ENCODE measurements around the gene GGCX. TPM values are rescaled to one million over a fixed set of nuclear protein-coding genes. Genes with fewer than 3 reads are reported as not detected.

The GGCX gene
- total RNA-seq, 3 donors from 2014 or later (not counting 1 experiment from before 2014, with no cell fraction given), result 21.3 to 21.7 (median 21.4) TPM

- DNase-seq (no peak), ATAC-seq (no peak)
- Mint-ChIP-seq H3K27me3 (ENCODE audit: low read depth in 2 of 2) (no peaks in the 10 kb centered on the region), H3K4me3 (peak overlapping the region; percentile 99), H3K4me1 (peaks cover 31 to 39% of the 10 kb centered on the region in 2 donors), H3K9me3 (no peaks in the 10 kb centered on the region), H3K27ac (peak overlapping the region; percentile 96 to 98), H3K36me3 (no peaks in the 10 kb centered on the region)
- peaks cover 31% of the 10 kb centered on the region for H3K4me1 ChIP-seq (ENCODE audit: control insufficient read depth, insufficient read depth, low read length)
- H3K4me3 ChIP-seq (ENCODE audit: low read length), result no peak overlapping the region
- WGBS (ENCODE audit: insufficient coverage), result 92% methylated on average over 5 of the region's 5 CpGs
- no peak overlapping the region for H3K27ac ChIP-seq (ENCODE audit: low read length)
- TF ChIP-seq CTCF (IDR thresholded peaks at IDR 0.05), result no peak
- H3K9me3 ChIP-seq (ENCODE audit: control insufficient read depth, insufficient read depth, low read length), result no peaks in the 10 kb centered on the region
- H3K36me3 ChIP-seq (ENCODE audit: control insufficient read depth, insufficient read depth, low read length), result peaks cover 18% of the 10 kb centered on the region
- H3K27me3 ChIP-seq (ENCODE audit: control insufficient read depth, insufficient read depth, low read length), result no peaks in the 10 kb centered on the region
- intact Hi-C loops (cut with micrococcal nuclease), result no loop called here
Observed at GRCh38 chr2:85597241-85597640, 35.9 kb upstream of the GGCX start.

- intact Hi-C loops (cut with micrococcal nuclease), result no loop called here
- Mint-ChIP-seq H3K9me3 (no peaks in the 10 kb centered on the region), H3K27me3 (ENCODE audit: low read depth in 2 of 2) (no peaks in the 10 kb centered on the region), H3K27ac (peak overlapping the region; percentile 96 to 98), H3K4me3 (peak overlapping the region; percentile 99), H3K4me1 (peaks cover 31 to 35% of the 10 kb centered on the region in 2 donors), H3K36me3 (no peaks in the 10 kb centered on the region)
- Histone ChIP-seq H3K4me1 (ENCODE audit: control insufficient read depth, insufficient read depth, low read length) (peaks cover 25% of the 10 kb centered on the region), H3K27me3 (ENCODE audit: control insufficient read depth, insufficient read depth, low read length) (no peaks in the 10 kb centered on the region), H3K4me3 (ENCODE audit: low read length) (no peak overlapping the region), H3K27ac (ENCODE audit: low read length) (no peak overlapping the region), H3K9me3 (ENCODE audit: control insufficient read depth, insufficient read depth, low read length) (no peaks in the 10 kb centered on the region), H3K36me3 (ENCODE audit: control insufficient read depth, insufficient read depth, low read length) (peaks cover 18% of the 10 kb centered on the region)
- ATAC-seq (no peak), DNase-seq (no peak)
- WGBS (ENCODE audit: insufficient coverage), result 86% methylated on average over 1 of the region's 3 CpGs
- TF ChIP-seq CTCF (IDR thresholded peaks at IDR 0.05), result no peak
Observed at GRCh38 chr2:85596486-85597143, 35.3 kb upstream of the GGCX start.

- no peaks in the 10 kb centered on the region for H3K36me3 Mint-ChIP-seq
- peaks cover 31 to 33% of the 10 kb centered on the region in 2 donors for H3K4me1 Mint-ChIP-seq
- no peak for ATAC-seq
- Histone ChIP-seq H3K4me1 (ENCODE audit: control insufficient read depth, insufficient read depth, low read length) (peaks cover 25% of the 10 kb centered on the region), H3K27ac (ENCODE audit: low read length) (peak overlapping the region; percentile 82), H3K36me3 (ENCODE audit: control insufficient read depth, insufficient read depth, low read length) (peaks cover 18% of the 10 kb centered on the region), H3K4me3 (ENCODE audit: low read length) (peak overlapping the region; percentile 92), H3K27me3 (ENCODE audit: control insufficient read depth, insufficient read depth, low read length) (no peaks in the 10 kb centered on the region), H3K9me3 (ENCODE audit: control insufficient read depth, insufficient read depth, low read length) (no peaks in the 10 kb centered on the region)
- no peaks in the 10 kb centered on the region for H3K9me3 Mint-ChIP-seq
- no peaks in the 10 kb centered on the region for H3K27me3 Mint-ChIP-seq (ENCODE audit: low read depth in 2 of 2)
- DNase-seq, result no peak
- H3K4me3 Mint-ChIP-seq, result peak overlapping the region; percentile 99
- intact Hi-C loops (cut with micrococcal nuclease), result no loop called here
- WGBS (ENCODE audit: insufficient coverage), result 4% methylated on average over 10 of the region's 10 CpGs
- peak overlapping the region; percentile 96 to 98 for H3K27ac Mint-ChIP-seq
- no peak for TF ChIP-seq CTCF (IDR thresholded peaks at IDR 0.05)
Observed at GRCh38 chr2:85596026-85596333, 34.7 kb upstream of the GGCX start.

Measured in natural killer cell (primary cell).